K562 (cell line): Measurements from ENCODE around the gene WDFY2. TPM values are rescaled to one million over a fixed set of nuclear protein-coding genes. Genes with fewer than 3 reads are reported as not detected.

ENCODE experiments used
- ATAC-seq: fragments of 200-7000 bp; cut with Tn5 transposase; 3 replicates; pipeline ENCODE4 v1.9.1; 2020; ENCODE audit warnings: moderate library complexity
- BruUV-seq: library from RNA; stranded (reverse); fragments of 400-500 nt; replicated peaks from 2 replicates; lab custom pipeline; 2021; lab: Mats Ljungman, UMichigan
- CTCF ChIA-PET: fragments of 300-600 bp; formaldehyde crosslinking; extraction: SDS; loops from one replicate; lab custom pipeline; 2021; ENCODE audit warnings: low intra/inter-chr PET ratio; lab: Yijun Ruan, JAX
- POLR2A ChIA-PET: fragments of 300-600, 350-650 bp; sonication (Branson Sonifier 250); formaldehyde crosslinking; extraction: SDS; loops from one replicate; lab custom pipeline; 2021; ENCODE audit warnings: antibody characterized with exemption, inconsistent platforms; lab: Yijun Ruan, JAX
- DNase-seq, 4 experiments: peaks; one replicate each; pipeline versions ENCODE4 v3.0.0 to v3.0.0-alpha.2; 2011 to 2018; ENCODE audit warnings: low spot score in 3 of 4, mixed read lengths in 3 of 4; ENCODE audit errors: extremely low read depth in 1 of 4
- FAIRE-seq: peaks from 2 replicates; lab custom pipeline; 2011; peaks lifted over from hg19 to GRCh38; lab: Jason Lieb, UNC
- H2AFZ ChIP-seq: 2 replicates; pipeline ENCODE4 v1.6.0; 2011; ENCODE audit warnings: low read depth, low read length, control low read depth, inconsistent platforms
- H3K27ac ChIP-seq: fragments of 200-600 bp; 3 replicates; pipeline ENCODE4 v1.8.0; 2011; ENCODE audit warnings: low read depth, mild to moderate bottlenecking, control low read depth, inconsistent platforms, low read length, moderate library complexity, mixed read lengths; ENCODE audit errors: extremely low read depth
- H3K27me3 ChIP-seq, 2 experiments: fragments of 300-600 bp in 1 of 2; 2 replicates in 1 of 2; 3 replicates in 1 of 2; pipeline versions ENCODE4 v1.6.0 to v1.8.0; 2011; ENCODE audit warnings: inconsistent platforms in 2 of 2, low read length in 2 of 2, mild to moderate bottlenecking in 1 of 2, mixed read lengths in 1 of 2, moderate library complexity in 1 of 2; ENCODE audit not compliant: control insufficient read depth in 2 of 2, insufficient read depth in 2 of 2
- H3K36me3 ChIP-seq: fragments of 300-600 bp; 3 replicates; pipeline ENCODE4 v1.8.0; 2011; ENCODE audit warnings: mild to moderate bottlenecking, low read length, inconsistent platforms; ENCODE audit not compliant: control insufficient read depth, insufficient read depth
- H3K4me1 ChIP-seq, 2 experiments: fragments of 200-600 bp in 1 of 2; replicated peaks in 1 of 2; 2 replicates in 1 of 2; 3 replicates in 1 of 2; pipeline versions ENCODE4 v1.5.1 to v1.8.0; 2011; ENCODE audit warnings: inconsistent platforms in 2 of 2, low read length in 2 of 2, mild to moderate bottlenecking in 1 of 2, mixed read lengths in 1 of 2, moderate library complexity in 1 of 2; ENCODE audit not compliant: control insufficient read depth in 2 of 2, insufficient read depth in 2 of 2
- H3K4me2 ChIP-seq: 2 replicates; pipeline ENCODE4 v1.6.1; 2011; ENCODE audit warnings: low read length, control low read depth, inconsistent platforms, mixed read lengths; ENCODE audit not compliant: insufficient read depth
- H3K4me3 ChIP-seq: fragments of 200-600 bp; sonication (generic), shearing (Covaris generic); 2 replicates; pipeline ENCODE4 v1.5.1; 2016; ENCODE audit warnings: control low read depth, inconsistent platforms
- H3K79me2 ChIP-seq: fragments of 200-600 bp; 3 replicates; pipeline ENCODE4 v1.8.0; 2011; ENCODE audit warnings: low read length, inconsistent platforms; ENCODE audit not compliant: control insufficient read depth, insufficient read depth
- H3K9ac ChIP-seq, 2 experiments: 2 replicates each; pipeline versions ENCODE4 v1.6.0 to v1.6.1; 2011; ENCODE audit warnings: low read depth in 2 of 2, low read length in 2 of 2, control low read depth in 1 of 2, inconsistent platforms in 1 of 2, mild to moderate bottlenecking in 1 of 2, mixed read lengths in 1 of 2; ENCODE audit not compliant: insufficient read depth in 1 of 2
- H3K9me1 ChIP-seq: one replicate; pipeline ENCODE4 v1.6.0; 2011; ENCODE audit warnings: inconsistent platforms, mild to moderate bottlenecking, low read length, moderate library complexity; ENCODE audit not compliant: control insufficient read depth, insufficient read depth
- H3K9me3 ChIP-seq: replicated peaks from 2 replicates; pipeline ENCODE4 v1.5.1; 2011; ENCODE audit warnings: low read depth, low read length, inconsistent platforms; ENCODE audit not compliant: control insufficient read depth, insufficient read depth
- H4K20me1 ChIP-seq: replicated peaks from 2 replicates; pipeline ENCODE4 v1.6.1; 2011; ENCODE audit warnings: low read length, inconsistent platforms, mixed read lengths; ENCODE audit not compliant: control insufficient read depth, insufficient read depth
- CBX2 ChIP-seq: fragments of 200-600 bp; sonication (generic); IDR thresholded peaks from one replicate; pipeline ENCODE4 v1.6.1; 2012; ENCODE audit warnings: mild to moderate bottlenecking, low read length, inconsistent platforms; ENCODE audit not compliant: insufficient read depth, poor library complexity, severe bottlenecking
- CREM ChIP-seq: IDR thresholded peaks from 2 replicates; pipeline ENCODE4 v1.6.1; 2014; ENCODE audit warnings: antibody characterized with exemption, low read depth
- E2F3 ChIP-seq: fragments of 250-450 bp; sonication (Bioruptor Pico); IDR thresholded peaks from 2 replicates; pipeline ENCODE4 v1.4.0; 2020; ENCODE audit warnings: mild to moderate bottlenecking
- HDAC3 ChIP-seq: fragments of 450-650 bp; IDR thresholded peaks from 2 replicates; pipeline ENCODE4 v1.6.1; 2018; ENCODE audit warnings: borderline replicate concordance, mild to moderate bottlenecking, moderate library complexity; ENCODE audit not compliant: partially characterized antibody
- MECOM ChIP-seq: fragments of 250-450 bp; sonication (Bioruptor Pico); IDR thresholded peaks from 2 replicates; pipeline ENCODE4 v1.8.0; 2022; ENCODE audit warnings: inconsistent platforms
- NFE2 ChIP-seq: IDR thresholded peaks from 2 replicates; pipeline ENCODE4 v1.6.1; 2014; ENCODE audit warnings: antibody characterized with exemption, low read depth
- NR4A1 ChIP-seq, 2 experiments: fragments of 250-450 bp in 1 of 2; fragments of 450-650 bp in 1 of 2; sonication (Bioruptor Pico) in 1 of 2; IDR thresholded peaks; 2 replicates each; pipeline versions ENCODE4 v1.4.0 to v1.6.1; 2016 to 2020; ENCODE audit warnings: mild to moderate bottlenecking in 2 of 2, missing compliant biosample characterization in 1 of 2, missing genetic modification characterization in 1 of 2, moderate library complexity in 1 of 2
- PHF21A ChIP-seq: fragments of 450-650 bp; IDR thresholded peaks from 2 replicates; pipeline ENCODE4 v1.6.1; 2017; ENCODE audit warnings: low read depth, borderline replicate concordance
- RNF219 ChIP-seq: fragments of 250-450 bp; sonication (Bioruptor Pico); IDR thresholded peaks from 2 replicates; pipeline ENCODE4 v1.5.0; 2022; ENCODE audit warnings: mild to moderate bottlenecking
- TARDBP ChIP-seq: fragments of 450-650 bp; IDR thresholded peaks from 2 replicates; pipeline ENCODE4 v1.6.1; 2016
- TFAP4 ChIP-seq: sonication (generic); formaldehyde crosslinking; IDR thresholded peaks from 2 replicates; pipeline ENCODE4 v1.8.0; 2022; ENCODE audit warnings: missing genetic modification reagents, mild to moderate bottlenecking, moderate library complexity, borderline replicate concordance
- THAP12 ChIP-seq: fragments of 250-450 bp; sonication (Bioruptor Pico); IDR thresholded peaks from 2 replicates; pipeline ENCODE4 v1.9.0; 2021; ENCODE audit warnings: mild to moderate bottlenecking, inconsistent platforms
- XRCC3 ChIP-seq: fragments of 450-650 bp; IDR thresholded peaks from 2 replicates; pipeline ENCODE4 v1.6.1; 2017; ENCODE audit warnings: mild to moderate bottlenecking, moderate library complexity
- XRCC5 ChIP-seq: fragments of 200-400 bp; formaldehyde crosslinking; IDR thresholded peaks from 2 replicates; pipeline ENCODE4 v1.6.1; 2017; ENCODE audit warnings: low read depth, mild to moderate bottlenecking, low read length
- ZBTB43 ChIP-seq: sonication (generic); formaldehyde crosslinking; IDR thresholded peaks from 2 replicates; pipeline ENCODE4 v1.8.0; 2023; ENCODE audit warnings: mild to moderate bottlenecking, missing genetic modification reagents
- ZFP36 ChIP-seq: fragments of 150-350 bp; IDR thresholded peaks from 2 replicates; pipeline ENCODE4 v1.6.1; 2018; ENCODE audit warnings: low read length, low read depth; ENCODE audit not compliant: partially characterized antibody
- WGBS: fragments of 100-300 bp; shearing (Covaris generic); methylation state at CpG from one replicate; pipeline ENCODE4 v1.1.6; 2016; ENCODE audit warnings: low coverage, mixed read lengths; ENCODE audit not compliant: insufficient coverage; ENCODE audit errors: missing lambda C conversion rate; 5-methylcytosine and 5-hydroxymethylcytosine counted together
- in situ Hi-C: fragments of 300-500 bp; cut with MboI; formaldehyde crosslinking; loops from 4 replicates; pipeline ENCODE4 v1.15.0; 2018; ENCODE audit warnings: inconsistent platforms, mixed read lengths
- intact Hi-C: fragments of 100-400 bp; cut with micrococcal nuclease; formaldehyde crosslinking; loops from 2 replicates; pipeline ENCODE4 v1.14.2; 2022
- polyA plus RNA-seq, 8 experiments: library from polyadenylated mRNA; depleted of rRNA in 4 of 8; stranded (reverse) in 5 of 8; unstranded in 3 of 8; fragments of >200 nt; fragmentation: Nextera tagmentation in 2 of 8; fragmentation: Illumina TruSeq in 1 of 8; extraction: Ambion mirVana in 2 of 8; extraction: Trizol in 1 of 8; gene quantifications; 2 replicates each; pipeline versions ENCODE4 v1.2.1 to v1.2.3, GENCODE V29; 2011 to 2014; ENCODE audit warnings: inconsistent platforms in 1 of 8, missing spikeins in 1 of 8
- total RNA-seq, 7 experiments: library from RNA; depleted of rRNA in 6 of 7; stranded (reverse); fragments of >200 nt in 6 of 7; fragmentation: Illumina TruSeq in 2 of 7; extraction: Trizol in 2 of 7; gene quantifications; 2 replicates each; pipeline versions ENCODE4 v1.2.1 to v1.2.3, GENCODE V29; 2011 to 2021; ENCODE audit warnings: low replicate concordance in 1 of 7

Gene WDFY2
- total and polyA plus RNA-seq, 9 of the 15 experiments (the other 6 are each of a cell fraction or from before 2014, with no cell fraction given): 0.66 to 6.4 (median 4.4) TPM

- Histone ChIP-seq H4K20me1 (no peaks in the 10 kb centered on the region), H3K9ac (no peak overlapping the region), H3K27me3 (no peaks in the 10 kb centered on the region), H3K4me3 (no peak overlapping the region), H3K9me3 (no peaks in the 10 kb centered on the region), H3K9me1 (no peaks in the 10 kb centered on the region), H3K4me1 (peaks cover 0 to 3% of the 10 kb centered on the region in 2 experiments; a peak in 3 of 5 replicates), H3K4me2 (no peak overlapping the region), H2AFZ (no peak overlapping the region), H3K27ac (no peak overlapping the region), H3K79me2 (no peaks in the 10 kb centered on the region; the same call in 1 of the 3 replicates), H3K36me3 (no peaks in the 10 kb centered on the region)
- BruUV-seq: no TSS peak
- FAIRE-seq (no peak), DNase-seq (no peak), ATAC-seq (no peak)
- in situ Hi-C loops (no loop called here), intact Hi-C loops (no loop called here)
- POLR2A ChIA-PET: interaction anchor here (0.6 kb wide), 1 partner anchor 148 kb away, joined by 3 read pairs; no protein-coding TSS in a partner anchor
- TF ChIP-seq NFE2: no peak
- TF ChIP-seq THAP12 (CRISPR knock-in tag): no peak
- no peak for TF ChIP-seq ZFP36
- TF ChIP-seq PHF21A: no peak
- no peak for TF ChIP-seq XRCC3
- no peak for TF ChIP-seq TARDBP
- no peak for TF ChIP-seq E2F3 (CRISPR knock-in tag)
- no peak for TF ChIP-seq TFAP4 (CRISPR knock-in tag)
- TF ChIP-seq ZBTB43 (CRISPR knock-in tag): no peak
- TF ChIP-seq MECOM: no peak
- TF ChIP-seq CBX2: no peak
- TF ChIP-seq NR4A1 (CRISPR knock-in tag; IDR thresholded peaks at IDR 0.05): no peak
- TF ChIP-seq NR4A1 (tag; IDR thresholded peaks at IDR 0.05): no peak
- TF ChIP-seq XRCC5: no peak
- TF ChIP-seq CREM: no peak
- TF ChIP-seq HDAC3: no peak
- TF ChIP-seq RNF219 (CRISPR knock-in tag): no peak
- CTCF ChIA-PET: no interaction called here
- 13% methylated on average over 1 of the region's 1 CpG for WGBS
Measured at GRCh38 chr13:51607165-51607564, 22.9 kb downstream of the WDFY2 start.
